ENCODE data around the gene GTF2F2.
A peak's percentile ranks its signal among the peaks of the same experiment; 100 is the strongest.
"Not testable (repeated sequence)": the region's sequence is repeated elsewhere in the genome, so short reads cannot be mapped to it uniquely, and the experiment has no call there.

Gene GTF2F2

DNA sequence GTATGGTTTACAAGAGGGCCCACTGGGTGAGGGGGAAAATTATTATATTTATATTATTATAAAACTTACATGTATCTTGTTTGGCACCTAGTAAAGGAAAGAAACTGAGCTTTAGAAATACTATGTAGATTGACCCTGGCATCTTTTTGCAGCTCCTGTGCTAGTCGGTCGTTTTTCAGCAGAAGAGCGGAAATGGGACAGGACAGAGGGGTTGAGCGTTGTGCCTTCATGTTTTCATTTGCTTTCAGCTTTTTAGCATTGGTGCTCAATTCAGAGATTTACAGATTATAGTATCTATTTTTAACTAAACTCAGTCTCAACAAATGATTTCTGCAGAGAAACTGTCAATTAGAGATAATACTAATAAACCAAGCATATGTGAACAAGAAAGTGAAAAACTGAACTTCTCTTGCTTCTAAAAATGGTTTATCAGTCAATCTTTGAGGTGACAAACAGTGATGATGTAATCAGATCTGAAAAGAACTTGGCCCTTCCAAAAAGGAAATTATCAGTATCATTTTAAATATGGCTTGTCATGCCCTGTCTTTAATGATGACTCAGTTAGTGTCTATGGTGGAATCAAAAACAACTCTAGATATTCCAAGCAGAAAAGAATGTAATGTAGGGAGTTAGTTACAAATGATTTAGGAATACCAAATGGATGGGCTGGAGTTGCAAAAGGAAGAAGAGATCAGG is 137.5 kb downstream of the GTF2F2 start:
- DNase-seq = no peak

DNA sequence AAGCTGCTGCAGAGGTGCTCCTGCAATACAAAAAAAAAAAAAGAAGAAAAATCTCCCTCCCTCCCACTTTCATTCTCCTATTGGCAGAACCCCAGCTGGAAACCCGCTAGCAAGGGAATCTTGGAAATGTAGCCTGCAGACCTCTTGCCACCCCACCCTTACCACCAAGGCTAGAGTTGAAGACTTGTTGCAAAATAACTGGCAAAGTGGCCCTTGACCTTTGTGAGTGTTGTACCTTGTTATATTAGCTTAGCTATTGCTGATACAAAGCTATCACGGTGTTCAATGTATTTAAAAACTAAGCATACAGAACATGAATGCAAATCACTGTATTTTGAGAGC is 138.0 kb downstream of the GTF2F2 start:
- no peak for DNase-seq

DNA sequence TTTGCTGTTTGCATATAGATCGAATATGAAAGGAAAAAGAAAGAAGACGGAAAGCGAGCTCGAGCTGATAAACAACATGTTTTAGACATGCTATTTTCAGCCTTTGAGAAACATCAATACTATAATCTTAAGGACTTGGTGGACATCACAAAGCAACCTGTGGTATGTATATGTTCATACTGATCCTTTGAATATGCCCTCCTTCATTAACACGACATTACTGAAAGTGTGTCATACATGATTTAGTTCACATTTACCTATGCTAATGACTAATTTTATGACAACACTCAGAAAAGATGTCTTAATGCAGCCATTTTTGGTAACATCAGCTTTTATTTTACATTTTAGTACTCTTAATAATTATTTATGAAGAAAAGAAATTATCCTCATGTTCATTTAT is 146.9 kb downstream of the GTF2F2 start:
- no peak for DNase-seq

DNA sequence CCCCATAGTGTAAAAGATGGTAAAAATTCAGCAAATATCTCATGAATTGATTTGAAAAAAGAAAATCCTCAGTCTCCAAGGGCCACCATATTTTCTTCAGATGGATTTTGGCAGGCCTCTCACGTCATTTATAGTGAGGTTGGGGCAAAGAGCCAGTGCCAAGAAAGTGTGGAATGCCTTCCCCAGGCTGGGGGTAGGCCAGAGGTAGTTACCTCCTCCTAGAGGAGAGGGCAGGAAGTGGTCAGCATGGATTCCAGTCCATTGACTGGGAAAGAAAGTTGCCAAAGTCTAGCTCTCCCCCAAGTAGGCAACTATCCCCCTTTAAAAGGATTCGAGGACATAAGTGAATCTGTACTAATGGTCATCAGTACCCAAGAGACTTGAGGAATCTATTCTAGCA is 148.9 kb downstream of the GTF2F2 start:
- DNase-seq = no peak

DNA sequence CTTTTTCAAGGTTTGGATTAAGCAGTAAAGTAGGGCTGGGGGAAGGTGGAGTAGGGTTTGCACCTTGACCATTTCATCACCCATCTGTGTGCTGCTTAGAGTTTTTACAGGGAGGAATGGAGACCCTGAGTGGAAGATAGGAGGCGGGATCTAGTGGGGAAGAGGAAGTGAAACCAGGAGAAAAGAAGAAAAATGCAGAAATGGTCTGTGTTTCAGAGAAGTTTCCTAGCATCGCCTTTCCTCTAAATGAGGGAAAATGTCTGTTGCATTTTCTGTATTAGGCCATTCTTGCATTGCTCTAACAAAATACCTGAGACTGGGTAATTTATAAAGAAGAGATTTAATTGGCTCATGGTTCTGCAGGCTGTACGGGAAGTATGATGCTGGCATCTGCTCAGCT is 156.6 kb downstream of the GTF2F2 start:
- DNase-seq = no peak

DNA sequence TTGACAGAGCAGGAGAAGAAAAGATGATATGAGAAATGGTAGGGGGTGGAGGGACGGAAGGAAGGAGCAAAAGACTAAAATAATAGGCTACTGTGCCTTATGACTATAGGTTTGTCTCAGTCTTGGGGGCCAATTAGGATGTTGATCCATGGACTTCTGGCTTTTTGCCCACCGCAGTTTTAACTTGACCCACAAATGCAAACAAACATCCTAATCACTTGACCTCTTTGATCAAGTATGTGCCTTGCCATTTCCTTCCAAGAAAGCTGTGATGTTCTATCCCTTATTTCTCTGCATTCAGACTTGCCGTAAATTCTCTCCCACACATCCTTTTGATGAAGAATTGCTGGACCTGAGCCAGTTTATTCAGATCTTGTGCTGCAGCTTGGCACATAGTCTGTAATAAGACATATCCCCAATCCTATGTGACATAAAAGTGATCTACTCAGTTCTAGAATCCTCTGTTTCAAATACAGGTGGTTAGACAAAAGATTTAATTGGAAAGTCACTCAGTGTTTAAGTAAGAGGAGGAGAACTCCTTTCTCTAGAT is 157.9 kb downstream of the GTF2F2 start:
- DNase-seq = no peak

DNA sequence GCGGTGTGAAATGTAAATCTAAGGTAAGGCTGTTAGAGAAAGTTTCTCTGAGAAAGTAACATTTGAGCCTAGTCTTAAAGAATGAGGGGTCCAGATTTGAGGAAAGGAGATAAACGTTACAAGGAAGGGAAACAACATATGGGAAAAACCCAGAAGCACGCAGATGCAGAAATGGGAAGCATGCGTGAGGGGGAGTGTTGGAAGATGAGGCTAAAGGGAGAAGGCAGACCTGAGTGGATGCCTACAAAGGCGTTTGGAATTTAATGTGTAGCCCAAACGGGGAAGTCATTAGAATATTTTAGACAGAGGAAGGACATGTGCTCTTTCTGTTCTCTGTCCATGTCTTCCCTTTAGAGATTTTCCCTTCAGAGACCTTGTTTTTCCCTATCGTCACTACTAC is 159.7 kb downstream of the GTF2F2 start:
- DNase-seq = no peak

DNA sequence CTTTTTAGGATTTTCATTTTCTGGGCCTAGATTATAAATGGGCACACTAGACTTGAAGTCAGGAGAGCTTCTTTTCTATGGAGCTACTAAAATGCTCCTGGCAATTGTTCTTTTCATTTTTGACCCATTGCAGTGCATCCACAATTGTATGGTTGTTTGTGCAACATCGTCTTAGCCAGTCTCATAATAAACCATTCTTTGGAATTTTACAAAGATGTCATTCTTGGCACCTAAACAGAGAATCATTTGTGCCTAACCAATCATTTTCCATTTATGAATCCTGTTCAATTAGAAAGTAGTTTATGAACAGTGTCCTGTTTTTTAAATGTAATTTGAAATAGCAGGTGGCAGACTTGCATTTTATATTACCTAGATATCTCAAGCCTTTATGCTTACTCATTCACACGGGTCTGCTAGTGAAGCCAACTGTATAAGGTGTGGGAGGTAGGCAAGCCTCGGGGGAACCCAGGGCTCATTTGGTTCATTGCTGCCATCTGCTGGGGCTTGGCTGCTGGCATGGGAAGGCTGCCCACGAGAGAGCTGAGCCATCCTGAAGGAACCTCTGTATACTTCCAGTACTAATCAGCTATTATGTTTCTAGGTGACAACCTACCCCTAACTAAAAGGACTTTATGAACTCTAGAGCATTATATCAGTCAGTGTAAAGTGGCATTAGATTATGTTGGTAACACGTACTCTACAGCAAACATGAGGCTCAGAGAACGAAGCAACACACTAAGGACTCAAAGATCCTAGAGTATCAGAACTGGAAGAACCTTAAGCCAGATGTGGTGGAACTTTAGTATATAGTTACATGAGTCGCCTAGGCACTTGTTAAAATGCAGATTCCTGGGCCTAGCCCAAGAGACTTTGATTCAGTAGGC is 160.7 kb downstream of the GTF2F2 start:
- DNase-seq = peak; percentile 49 to 72

DNA sequence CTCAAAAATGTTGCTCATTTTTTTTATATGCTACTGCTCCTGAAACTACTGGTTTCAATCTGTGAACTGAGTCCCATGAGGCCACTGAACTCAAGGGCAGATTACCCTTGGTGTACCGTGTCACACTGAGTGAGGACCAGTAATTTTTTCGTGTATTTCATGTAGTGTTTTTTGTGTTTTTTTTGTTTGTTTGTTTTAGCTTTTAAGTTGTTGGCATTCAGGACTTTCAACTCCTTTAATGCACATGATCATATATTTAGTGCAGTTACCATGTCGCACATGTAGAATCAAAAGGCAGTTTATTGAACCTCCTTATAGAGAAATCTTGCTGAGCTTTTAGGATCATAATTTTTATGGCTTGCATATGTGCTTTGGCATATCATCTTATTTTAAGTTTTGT is 162.7 kb downstream of the GTF2F2 start:
- DNase-seq = no peak

DNA sequence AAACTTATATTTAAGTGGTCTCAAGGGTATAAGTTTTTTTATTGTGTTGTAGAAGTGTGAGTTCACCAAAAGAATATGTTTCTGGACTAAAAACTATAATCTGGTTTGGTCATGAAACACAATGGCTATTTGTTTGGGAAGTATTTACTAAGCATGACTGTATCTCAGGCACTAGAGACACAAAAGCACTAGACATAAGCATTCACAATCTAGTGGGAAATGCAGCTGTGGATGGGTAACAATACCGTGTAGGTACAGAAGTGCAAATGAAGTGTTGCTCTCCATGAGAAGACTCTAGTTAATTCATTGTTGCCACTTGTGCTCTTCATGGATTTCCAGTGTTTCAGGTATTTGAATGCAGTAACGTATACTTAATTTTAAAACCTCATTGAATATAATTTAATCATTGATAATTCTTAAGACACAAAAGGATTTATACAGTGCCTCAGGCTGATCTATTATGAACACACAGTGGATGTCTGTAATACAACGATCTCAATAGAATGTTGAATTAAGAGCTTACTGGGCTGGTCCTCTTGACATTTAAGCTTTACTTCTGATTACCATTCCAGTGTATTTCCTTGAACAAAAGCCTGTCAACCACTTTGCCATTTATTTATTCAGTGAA is 169.7 kb downstream of the GTF2F2 start:
- peak in 1 of 2 experiments; percentile 27 for DNase-seq

DNA sequence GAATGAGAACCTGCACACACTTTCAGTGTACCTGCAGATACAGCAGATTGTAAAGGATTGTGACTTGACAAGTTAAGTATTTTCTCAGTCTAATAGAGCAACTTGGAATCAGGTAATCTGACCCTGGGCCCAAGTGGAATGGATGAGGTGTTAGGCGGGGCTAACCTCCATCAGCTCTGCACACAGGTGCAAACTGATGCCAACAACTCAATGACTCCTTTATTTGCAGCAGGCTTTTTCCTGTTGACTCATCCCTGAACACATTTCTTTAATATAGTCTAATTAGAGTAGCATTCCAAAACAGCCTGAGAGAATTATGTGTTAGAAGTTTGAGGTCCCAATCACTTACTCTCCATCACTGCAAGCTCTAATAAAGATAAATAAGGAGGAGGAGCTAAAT is 171.9 kb downstream of the GTF2F2 start:
- no peak for DNase-seq

DNA sequence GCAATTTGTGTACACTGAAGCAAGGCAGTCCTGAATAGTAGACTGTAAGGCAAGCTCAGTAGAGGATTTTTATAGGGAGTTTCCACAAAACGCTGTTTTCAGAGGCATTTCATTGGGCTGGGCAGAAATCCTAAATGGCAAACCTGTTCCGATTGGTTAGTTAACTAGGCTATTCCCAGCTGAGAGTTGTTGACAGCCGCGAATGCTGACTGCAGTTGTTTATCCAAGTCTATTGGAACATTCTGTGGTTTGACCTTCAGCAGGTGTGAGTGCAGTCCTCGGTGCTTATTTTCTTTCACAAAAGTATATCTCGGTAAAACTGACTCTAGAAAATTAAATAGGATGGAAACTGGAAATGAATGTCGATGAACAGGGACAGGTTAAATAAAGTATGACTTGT is 175.2 kb downstream of the GTF2F2 start:
- DNase-seq = no peak

DNA sequence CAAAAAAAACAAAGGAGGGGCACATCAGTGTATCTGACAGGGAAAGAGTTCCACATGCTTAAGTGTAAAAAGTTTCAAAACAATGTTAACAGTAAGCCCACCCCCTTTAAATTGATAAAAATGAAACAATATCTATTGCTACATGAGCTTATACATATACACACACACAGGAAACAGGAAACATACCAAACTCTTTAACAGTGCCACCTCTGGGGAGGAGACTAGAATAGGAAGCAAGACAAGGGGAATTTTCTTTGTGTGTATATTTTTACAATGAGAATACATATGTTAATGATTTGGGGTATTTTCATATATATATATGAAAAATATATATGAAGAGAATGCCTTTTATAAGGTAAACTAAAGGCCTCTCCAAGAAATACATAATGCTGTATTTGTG is 175.9 kb downstream of the GTF2F2 start:
- DNase-seq = no peak

DNA sequence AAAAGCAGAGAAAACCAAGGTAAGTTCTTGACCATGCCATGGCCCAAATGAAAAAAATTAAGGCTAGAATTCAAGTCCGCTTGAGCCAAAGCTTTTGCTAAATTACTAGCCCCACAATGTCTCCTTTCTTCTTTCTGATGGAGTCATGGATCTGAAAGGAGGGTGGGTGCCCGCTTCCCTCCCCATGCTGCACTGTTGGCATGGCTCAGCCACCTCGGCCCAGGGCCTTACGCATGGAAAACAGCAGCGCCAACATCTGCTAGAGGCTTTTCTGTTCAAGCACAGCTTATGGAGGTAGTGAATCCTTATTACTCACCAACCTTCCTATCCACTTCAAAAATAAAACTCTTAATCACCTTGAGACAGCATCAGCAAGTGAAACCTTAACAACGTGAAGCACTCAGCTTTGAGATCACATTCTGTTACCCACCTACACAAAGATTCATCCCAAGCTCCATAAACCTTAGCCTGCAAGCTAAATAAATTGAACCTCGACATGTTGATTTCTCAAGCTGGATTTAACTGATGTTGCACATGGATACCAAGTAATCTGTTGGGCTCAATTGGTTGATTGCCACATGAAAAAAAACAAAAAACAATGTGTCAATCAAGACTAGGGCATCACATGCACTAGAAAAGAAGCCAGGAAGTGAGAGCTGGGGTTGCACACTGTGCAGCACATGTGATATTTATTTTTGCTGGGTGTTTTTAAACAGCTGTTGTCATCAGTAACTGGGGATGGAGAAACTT is 177.3 kb downstream of the GTF2F2 start:
- DNase-seq = no peak

DNA sequence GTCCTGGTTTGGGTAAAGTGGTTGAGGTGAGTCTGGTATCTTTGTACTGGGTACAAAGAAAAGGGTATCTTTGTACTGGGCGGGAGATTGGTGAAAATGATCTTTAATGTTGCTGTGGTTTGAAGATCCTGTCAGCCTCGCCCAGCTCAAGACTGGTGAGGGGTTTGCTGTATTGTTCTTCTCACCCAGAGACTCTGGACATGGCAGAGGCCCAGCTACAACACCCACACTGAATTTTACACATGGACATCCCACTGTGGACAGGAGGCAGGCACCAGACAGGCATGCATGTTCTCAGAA is 177.8 kb downstream of the GTF2F2 start:
- DNase-seq = no peak

DNA sequence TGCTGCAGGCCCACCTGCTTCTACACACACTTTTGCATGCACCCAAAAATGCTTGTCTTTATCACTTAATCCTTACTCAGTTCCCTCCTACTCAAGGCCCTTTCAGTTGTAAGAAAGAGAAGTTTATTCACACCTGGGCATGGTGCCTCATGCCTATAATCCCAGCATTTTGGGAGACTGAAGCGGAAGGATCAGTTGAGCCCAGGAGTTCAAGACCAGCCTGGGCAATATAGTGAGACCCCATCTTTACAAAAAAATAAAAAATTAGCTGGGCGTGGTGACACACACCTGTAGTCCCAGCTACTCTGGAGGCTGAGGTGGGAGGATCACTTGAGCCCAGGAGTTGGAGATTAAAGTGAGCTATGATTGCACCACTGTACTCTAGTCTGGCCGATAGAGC is 178.2 kb downstream of the GTF2F2 start:
- DNase-seq = not testable (repeated sequence)

DNA sequence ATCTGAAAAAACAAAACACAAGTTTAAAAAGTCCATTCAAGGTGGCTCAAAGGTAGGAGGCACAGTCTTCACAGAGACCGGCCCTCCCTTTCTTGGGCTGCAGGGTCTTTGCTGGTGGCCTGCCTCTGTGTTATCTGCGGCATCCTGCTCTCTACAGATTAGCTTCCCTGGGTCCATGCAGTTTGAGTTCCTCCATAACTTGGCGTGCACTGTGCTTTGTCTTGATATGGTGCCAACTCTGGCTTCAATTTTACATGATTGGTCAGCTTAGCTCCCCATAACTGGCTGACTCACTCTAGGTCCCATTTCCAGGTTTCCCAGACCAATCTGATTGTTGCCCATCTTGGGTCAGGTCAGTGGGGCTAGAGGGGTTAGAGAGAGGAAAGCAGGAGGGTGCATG is 178.9 kb downstream of the GTF2F2 start:
- no peak for DNase-seq

DNA sequence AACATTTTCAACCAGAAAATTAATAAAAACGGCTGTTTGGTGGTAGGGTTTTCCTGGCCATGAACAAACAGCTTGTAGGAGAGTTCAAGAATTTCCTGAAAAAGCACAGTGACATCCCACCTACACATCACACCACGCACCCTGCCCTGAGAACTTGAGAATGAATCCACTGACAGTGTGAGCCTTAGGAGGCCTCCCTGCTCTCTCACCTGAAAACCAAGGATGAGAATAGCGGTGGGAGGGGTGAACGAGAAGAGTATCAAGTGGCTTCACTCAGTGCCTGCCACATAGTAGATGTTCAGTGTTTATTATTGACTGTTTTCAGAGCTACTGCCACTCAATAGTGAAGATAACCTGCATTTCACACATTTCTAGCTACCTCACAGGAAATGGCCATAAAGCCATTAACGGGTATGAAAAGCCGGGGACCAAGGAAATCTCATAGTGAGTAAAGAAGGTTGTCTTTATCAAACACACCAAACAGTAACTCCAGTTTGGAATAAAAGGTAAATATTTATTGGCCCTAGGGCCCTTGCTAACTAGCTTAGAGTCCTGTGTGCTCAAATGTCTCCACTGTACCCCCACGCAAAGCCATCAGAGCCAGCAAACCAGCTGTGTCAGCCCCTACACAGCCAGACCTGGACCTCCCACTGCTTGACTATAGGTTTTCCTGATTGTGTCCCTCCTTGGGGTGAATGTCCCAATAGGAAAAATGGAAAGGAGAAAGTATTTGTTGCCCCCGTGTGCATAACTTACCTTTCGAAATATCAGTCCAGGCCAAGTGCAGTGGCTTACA is 180.1 kb downstream of the GTF2F2 start:
- no peak for DNase-seq

DNA sequence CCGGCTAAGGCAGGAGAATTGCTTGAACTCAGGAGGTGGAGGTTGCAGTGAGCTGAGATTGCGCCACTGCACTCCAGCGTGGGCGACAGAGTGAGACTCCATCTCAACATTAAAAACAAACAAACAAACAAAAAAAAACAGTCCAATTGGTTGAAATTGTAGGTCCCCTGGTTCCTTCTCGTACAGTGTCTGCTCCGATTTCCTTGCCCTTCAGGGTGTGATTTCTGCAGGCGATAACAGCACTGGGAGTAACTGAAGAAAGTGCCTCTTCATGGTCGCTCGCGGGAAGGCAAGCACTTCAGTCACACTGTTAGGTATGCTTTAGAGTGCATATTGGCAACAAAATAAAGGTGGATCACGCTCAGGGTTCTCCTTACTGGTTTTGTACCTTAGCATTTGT is 181.0 kb downstream of the GTF2F2 start:
- DNase-seq = no peak

DNA sequence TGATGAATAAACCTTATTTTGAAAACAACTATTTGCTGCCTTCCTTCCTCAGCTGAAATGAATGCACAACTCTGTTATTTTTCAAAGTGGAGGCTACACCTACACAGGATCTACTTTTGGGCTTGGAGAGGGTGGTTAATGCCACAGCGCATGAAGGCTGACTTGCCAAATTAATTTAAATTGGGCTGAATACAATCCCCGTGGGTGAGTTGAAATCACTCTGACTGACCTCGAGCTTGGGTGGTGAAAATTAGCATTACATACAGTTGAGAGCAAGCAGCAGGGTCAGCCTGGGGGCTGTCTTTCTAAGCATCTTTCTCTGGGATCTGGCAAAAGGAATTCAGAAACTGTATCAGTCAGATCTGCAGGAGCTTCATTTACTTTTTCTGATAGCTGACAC is 182.2 kb downstream of the GTF2F2 start:
- DNase-seq = no peak

DNA sequence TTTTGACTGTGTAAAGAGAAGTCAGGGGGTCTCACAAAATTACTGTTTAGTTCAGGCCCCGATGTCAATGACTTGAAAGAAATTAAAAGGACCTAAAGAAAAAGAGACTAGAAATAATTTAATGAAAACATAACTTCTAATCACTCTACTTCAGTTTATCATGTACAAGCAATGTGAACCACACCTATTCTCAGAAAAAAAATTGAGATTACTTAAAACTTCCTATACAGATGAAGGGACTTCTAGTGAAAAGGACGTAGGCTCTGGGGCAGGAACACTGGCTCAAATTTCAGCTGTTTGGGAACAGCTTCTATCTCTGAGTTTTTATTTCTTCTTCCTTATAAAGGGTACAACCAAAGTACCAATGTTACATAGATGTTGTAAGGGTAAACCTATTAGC is 182.7 kb downstream of the GTF2F2 start:
- DNase-seq = no peak

DNA sequence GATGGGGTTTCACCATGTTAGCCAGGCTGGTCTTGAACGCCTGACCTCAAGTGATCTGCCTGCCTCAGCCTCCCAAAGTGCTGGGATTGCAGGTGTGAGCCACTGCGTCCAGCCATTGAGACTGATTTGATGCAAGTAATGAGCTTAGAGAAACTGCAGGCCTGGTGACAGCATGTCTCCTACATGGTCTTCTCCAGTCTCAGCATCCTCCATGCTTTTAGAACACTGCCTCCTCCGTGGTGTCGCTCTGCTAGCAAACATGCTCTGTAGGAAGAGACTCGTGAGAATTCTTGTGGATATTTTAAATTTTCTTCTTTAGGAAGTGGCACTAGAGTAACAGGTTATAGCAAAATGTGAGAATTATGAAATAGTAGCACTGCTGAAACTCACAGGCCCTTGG is 183.6 kb downstream of the GTF2F2 start:
- no peak for DNase-seq

DNA sequence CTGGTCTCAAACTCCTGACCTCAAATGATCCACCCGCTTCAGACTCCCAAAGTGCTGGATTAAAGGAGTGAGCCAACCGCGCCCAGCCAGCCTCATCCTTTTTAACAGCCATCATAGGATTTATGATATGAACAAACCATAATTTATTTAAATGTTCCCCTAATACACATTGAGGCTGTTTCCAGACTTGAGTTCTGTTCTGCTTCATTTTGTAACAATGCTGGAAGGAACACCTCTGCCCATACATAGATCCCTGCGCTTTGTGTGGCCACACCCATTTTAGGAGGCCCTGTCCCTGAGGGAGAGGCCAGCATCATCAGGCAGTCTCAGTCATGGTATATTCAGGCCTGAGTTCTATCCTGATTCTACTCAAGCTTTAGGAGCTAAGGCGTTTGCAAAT is 184.8 kb downstream of the GTF2F2 start:
- DNase-seq = no peak

Measured in NCI-H1930 (cell line).